GM19043 (cell line): ENCODE data around the gene ZMIZ2.
A peak's percentile ranks its signal among the peaks of the same experiment; 100 is the strongest.
"Not testable (repeated sequence)": the region's sequence is repeated elsewhere in the genome, so short reads cannot be mapped to it uniquely, and the experiment has no call there.

Source experiments
- ATAC-seq: cut with Tn5 transposase; IDR thresholded peaks from one replicate; pipeline ENCODE4 v1.9.1; 2021; ENCODE audit warnings: low read depth; ENCODE audit not compliant: unreplicated experiment

ZMIZ2 gene

GRCh38 chr7:44797329-44798258 lies 48.9 kb downstream of the ZMIZ2 start:
- peak; percentile 52 for ATAC-seq

DNA sequence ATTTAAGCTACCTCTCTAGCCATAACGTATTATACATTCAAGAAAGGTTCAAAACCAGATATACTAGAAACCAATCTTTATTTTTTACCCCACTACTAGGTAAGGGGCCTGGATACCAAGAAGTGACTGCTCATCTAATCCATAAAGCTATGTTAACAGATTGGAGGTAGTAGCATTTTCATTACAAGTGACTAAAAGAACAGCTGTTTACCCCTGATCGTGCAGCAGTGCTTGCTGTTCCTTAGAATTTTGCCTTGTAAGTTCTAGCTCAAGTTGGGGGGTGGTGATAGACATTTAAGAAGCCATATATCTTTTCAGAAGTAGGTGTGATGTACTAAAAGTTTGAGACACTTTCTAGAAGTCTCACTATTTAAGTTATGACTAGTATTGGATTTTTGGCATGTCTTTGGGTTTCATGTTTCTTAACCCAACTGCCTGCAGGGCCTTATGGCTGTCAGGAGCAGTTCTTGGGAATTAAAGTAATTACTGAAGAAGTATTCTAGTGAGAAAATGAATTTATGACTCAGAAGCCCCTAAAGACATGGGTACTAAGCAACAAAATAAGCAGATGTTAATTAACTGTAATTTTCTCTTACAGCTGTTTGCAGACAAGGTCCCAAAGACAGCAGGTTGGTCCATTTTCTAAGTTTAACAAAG lies 50.1 kb downstream of the ZMIZ2 start:
- ATAC-seq, result no peak

GRCh38 chr7:44799939-44800338 lies 51.3 kb downstream of the ZMIZ2 start:
- ATAC-seq, result no peak

GRCh38 chr7:44801890-44802289 lies 53.2 kb downstream of the ZMIZ2 start:
- no peak for ATAC-seq

GRCh38 chr7:44802418-44803025 lies 53.9 kb downstream of the ZMIZ2 start:
- ATAC-seq, result no peak

DNA sequence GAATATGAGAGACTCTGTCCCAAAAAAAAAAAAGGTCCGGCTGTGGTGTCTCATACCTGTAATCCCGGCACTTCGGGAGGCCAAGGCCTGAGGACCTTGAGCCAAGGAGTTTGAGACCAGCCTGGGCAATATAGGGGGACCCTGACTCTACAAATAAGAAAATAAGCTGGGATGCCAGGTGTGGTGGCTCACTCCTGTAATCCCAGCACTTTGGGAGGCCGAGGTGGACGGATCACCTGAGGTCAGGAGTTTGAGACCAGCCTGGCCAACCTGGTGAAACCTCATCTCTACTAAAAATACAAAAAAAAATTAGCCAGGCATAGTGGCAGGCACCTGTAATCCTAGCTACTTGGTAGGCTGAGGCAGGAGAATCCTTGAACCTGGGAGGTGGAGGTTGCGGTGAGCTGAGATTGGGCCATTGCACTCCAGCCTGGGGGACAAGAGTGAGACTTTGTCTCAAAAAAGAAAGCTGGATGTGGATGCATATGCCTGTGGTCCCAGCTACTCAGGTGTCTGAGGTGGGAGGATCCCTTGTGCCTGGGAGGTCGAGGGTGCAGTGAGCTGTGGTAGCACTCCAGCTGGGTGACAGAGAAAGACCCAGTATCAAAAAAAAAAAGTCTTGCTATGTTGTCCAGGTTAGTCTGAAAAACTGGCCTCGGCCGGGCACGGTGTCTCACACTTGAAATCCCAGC lies 55.3 kb downstream of the ZMIZ2 start:
- not testable (repeated sequence) for ATAC-seq

DNA sequence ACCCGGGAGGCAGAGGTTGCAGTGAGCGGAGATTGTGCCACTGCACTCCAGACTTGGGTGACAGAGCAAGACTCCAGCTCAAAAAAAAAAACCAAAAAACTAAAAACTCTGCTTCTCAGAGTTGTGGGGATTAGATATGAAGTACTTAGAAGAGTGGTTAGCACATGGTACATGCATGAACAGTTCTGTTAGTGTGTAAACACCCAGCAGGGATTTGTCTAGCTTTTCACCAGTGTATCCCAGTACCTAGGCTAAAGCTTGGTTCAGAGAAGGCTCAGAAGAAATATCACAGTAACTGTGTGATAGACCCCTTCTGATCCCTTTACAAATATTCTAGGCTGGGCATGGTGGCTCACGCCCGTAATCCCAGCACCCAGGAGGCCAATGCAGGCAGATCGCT lies 57.3 kb downstream of the ZMIZ2 start:
- no peak for ATAC-seq

DNA sequence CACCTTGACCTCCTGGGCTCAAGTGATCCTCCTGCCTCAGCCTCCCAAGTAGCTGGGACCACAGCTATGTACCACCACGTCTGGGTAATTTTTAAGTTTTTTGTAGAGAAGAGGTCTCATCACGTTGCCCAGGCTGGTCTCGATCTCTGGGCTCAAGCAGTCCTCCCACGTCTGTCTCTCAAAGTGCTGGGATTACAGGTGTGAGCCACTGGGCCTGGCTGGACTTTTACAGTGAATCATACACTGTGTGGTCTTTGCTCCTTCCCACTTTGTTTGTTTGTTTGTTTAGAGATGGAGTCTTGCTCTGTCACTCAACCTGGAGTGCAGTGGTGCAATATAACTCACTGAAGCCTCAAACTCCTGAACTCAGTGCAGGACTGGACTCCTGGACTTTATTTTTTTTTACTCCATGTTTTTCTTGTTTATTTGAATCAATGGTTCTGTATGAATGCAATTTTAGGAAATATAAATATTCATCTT lies 60.3 kb downstream of the ZMIZ2 start:
- no peak for ATAC-seq

DNA sequence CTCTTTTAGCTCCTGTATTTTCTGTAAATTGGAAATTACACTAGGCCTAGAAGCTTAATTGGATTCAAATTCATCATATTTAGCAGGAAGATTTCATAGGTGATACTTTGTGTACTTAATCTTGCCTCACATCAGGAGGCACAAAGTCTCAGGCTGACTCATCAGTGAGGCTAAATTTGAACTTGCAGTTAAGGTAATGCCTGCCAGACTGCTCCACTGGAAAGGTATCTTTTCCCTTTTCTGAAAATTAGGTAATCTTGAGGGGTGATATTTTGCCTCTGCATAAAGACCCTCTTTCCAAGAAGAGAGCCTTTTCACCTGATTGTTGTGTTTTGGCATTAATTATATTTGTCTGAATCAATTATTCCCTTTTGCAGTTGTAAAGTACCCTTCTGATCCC lies 62.4 kb downstream of the ZMIZ2 start:
- no peak for ATAC-seq

DNA sequence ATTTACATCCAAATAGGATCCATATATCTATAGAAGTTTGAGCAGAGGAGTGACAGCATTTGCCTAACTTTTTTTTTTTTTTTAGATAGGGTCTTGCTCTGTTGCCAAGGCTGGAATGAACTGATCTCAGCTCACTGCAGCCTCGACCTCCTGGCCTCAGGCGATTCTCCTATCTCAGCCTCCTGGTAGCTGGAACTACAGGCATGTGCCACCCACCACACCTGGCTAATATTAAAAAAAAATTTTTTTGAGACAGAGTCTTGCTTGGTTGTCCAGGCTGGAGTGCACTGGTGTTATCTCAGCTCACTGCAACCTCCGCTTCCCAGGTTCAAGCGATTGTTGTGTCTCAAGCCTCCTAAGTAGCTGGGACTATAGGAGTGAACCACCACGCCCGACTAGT lies 62.9 kb downstream of the ZMIZ2 start:
- ATAC-seq, result no peak

GRCh38 chr7:44814919-44815318 lies 66.3 kb downstream of the ZMIZ2 start:
- no peak for ATAC-seq

DNA sequence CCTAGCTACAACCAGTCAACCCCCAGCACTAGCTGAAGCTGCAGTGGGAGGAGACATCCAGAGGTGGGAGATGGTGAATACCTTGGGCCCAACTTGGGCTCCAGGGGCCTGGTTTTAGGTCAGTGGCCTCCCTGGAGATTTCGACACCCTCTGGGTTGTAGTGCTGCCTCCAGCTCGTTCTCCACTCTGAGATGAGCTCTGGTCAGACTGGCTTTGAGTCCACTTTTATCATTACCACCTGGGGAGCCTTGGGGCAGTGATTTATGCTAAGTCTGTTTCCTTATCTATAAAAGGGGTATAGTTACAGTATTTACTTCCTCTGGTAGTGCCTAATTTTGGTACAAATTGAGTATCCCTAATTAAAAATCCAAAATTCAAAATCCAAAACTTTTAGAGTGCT lies 70.6 kb downstream of the ZMIZ2 start:
- no peak for ATAC-seq
